GM21576 (cell line): ENCODE data around the gene HPX.
"Not testable (repeated sequence)": the region's sequence is repeated elsewhere in the genome, so short reads cannot be mapped to it uniquely, and the experiment has no call there.

Experiments
- ATAC-seq: cut with Tn5 transposase; IDR thresholded peaks from one replicate; pipeline ENCODE4 v1.9.1; 2021; ENCODE audit warnings: mild to moderate bottlenecking, moderate library complexity; ENCODE audit not compliant: unreplicated experiment

HPX gene

GRCh38 chr11:6393989-6394670, 46.7 kb downstream of the HPX start:
- no peak for ATAC-seq

- not testable (repeated sequence) for ATAC-seq
These were observed 48.5 kb downstream of the HPX start for GRCh38 chr11:6392251-6392650.

- ATAC-seq, result no peak
These were observed 49.2 kb downstream of the HPX start for GRCh38 chr11:6391537-6392134.

- no peak for ATAC-seq
These were observed 49.9 kb downstream of the HPX start for GRCh38 chr11:6390718-6391469.

GRCh38 chr11:6389905-6390717, 50.7 kb downstream of the HPX start, which contains the start of gene SMPD1:
Gene SMPD1 (plus strand): TSS chr11:6390474. CDS start chr11:6390599, 125 bp downstream.
- peak; percentile 94 for ATAC-seq

- ATAC-seq, result no peak
These were observed 52.0 kb downstream of the HPX start for GRCh38 chr11:6388748-6389147.

- no peak for ATAC-seq
These were observed 52.8 kb downstream of the HPX start for GRCh38 chr11:6387811-6388599.

- no peak for ATAC-seq
These were observed 55.6 kb downstream of the HPX start for GRCh38 chr11:6385046-6385777.
